Keratinocyte (primary cell): Measurements from ENCODE around the gene CRHBP. TPM values are rescaled to one million over a fixed set of nuclear protein-coding genes. Genes with fewer than 3 reads are reported as not detected.

Experiments
- DNase-seq: peaks from one replicate; pipeline ENCODE4 v3.0.0-alpha.2; 2011; ENCODE audit warnings: low read depth, missing footprints, low spot score
- FAIRE-seq: peaks from 2 replicates; lab custom pipeline; 2011; peaks lifted over from hg19 to GRCh38; lab: Jason Lieb, UNC
- H2AFZ ChIP-seq: 2 replicates; pipeline ENCODE4 v1.6.0; 2012; ENCODE audit warnings: low read length, control low read depth, inconsistent platforms; ENCODE audit not compliant: control insufficient read depth
- H3K27ac ChIP-seq: 2 replicates; pipeline ENCODE4 v1.5.1; 2011; ENCODE audit warnings: low read length; ENCODE audit not compliant: control insufficient read depth, insufficient read depth
- H3K27me3 ChIP-seq: 3 replicates; pipeline ENCODE4 v1.6.0; 2011; ENCODE audit warnings: low read length; ENCODE audit not compliant: control insufficient read depth, insufficient read depth; ENCODE audit errors: extremely low read depth
- H3K36me3 ChIP-seq, 2 experiments: 2 replicates in 1 of 2; 3 replicates in 1 of 2; pipeline ENCODE4 v1.5.1; 2011; ENCODE audit warnings: low read length in 2 of 2, mild to moderate bottlenecking in 1 of 2; ENCODE audit not compliant: control insufficient read depth in 2 of 2, insufficient read depth in 2 of 2; ENCODE audit errors: extremely low read depth in 1 of 2
- H3K4me1 ChIP-seq: 3 replicates; pipeline ENCODE4 v1.5.1; 2011; ENCODE audit warnings: low read length; ENCODE audit not compliant: control insufficient read depth, insufficient read depth; ENCODE audit errors: extremely low read depth
- H3K4me2 ChIP-seq: 3 replicates; pipeline ENCODE4 v1.6.0; 2011; ENCODE audit warnings: low read depth, low read length; ENCODE audit not compliant: control insufficient read depth, insufficient read depth; ENCODE audit errors: extremely low read depth
- H3K4me3 ChIP-seq, 3 experiments: fragments of 200-600 bp in 1 of 3; sonication (generic) in 1 of 3; 2 replicates in 2 of 3; 3 replicates in 1 of 3; pipeline ENCODE4 v1.5.1; 2011 to 2016; ENCODE audit warnings: low read length in 3 of 3, mild to moderate bottlenecking in 3 of 3, control low read depth in 2 of 3, inconsistent platforms in 1 of 3, low read depth in 1 of 3, mixed read lengths in 1 of 3, mixed run types in 1 of 3, moderate library complexity in 1 of 3; ENCODE audit not compliant: control insufficient read depth in 2 of 3, insufficient read depth in 2 of 3; ENCODE audit errors: extremely low read depth in 1 of 3
- H3K79me2 ChIP-seq: 2 replicates; pipeline ENCODE4 v1.6.0; 2012; ENCODE audit warnings: low read length; ENCODE audit not compliant: control insufficient read depth, insufficient read depth
- H3K9ac ChIP-seq: 3 replicates; pipeline ENCODE4 v1.6.0; 2011; ENCODE audit warnings: low read length; ENCODE audit not compliant: control insufficient read depth, insufficient read depth; ENCODE audit errors: extremely low read depth
- H3K9me1 ChIP-seq: 3 replicates; pipeline ENCODE4 v1.6.0; 2011; ENCODE audit warnings: low read length; ENCODE audit not compliant: control insufficient read depth, insufficient read depth; ENCODE audit errors: extremely low read depth
- H3K9me3 ChIP-seq: 2 replicates; pipeline ENCODE4 v1.5.1; 2012; ENCODE audit warnings: low read depth, low read length; ENCODE audit not compliant: control insufficient read depth
- H4K20me1 ChIP-seq: 3 replicates; pipeline ENCODE4 v1.6.0; 2011; ENCODE audit warnings: low read length; ENCODE audit not compliant: control insufficient read depth, insufficient read depth; ENCODE audit errors: extremely low read depth
- CTCF ChIP-seq, 3 experiments: IDR thresholded peaks in 1 of 3; conservative IDR thresholded peaks in 1 of 3; optimal IDR thresholded peaks in 1 of 3; 2 replicates in 2 of 3; 3 replicates in 1 of 3; pipeline versions ENCODE3 to v1.5.1; 2011; ENCODE audit warnings: low read length in 3 of 3, mild to moderate bottlenecking in 3 of 3, moderate library complexity in 2 of 3, control low read depth in 1 of 3, inconsistent platforms in 1 of 3; ENCODE audit not compliant: insufficient read depth in 2 of 3; ENCODE audit errors: extremely low read depth in 1 of 3
- EZH2 ChIP-seq: IDR thresholded peaks from one replicate; pipeline ENCODE4 v1.6.1; 2012; ENCODE audit warnings: inconsistent platforms, mild to moderate bottlenecking, low read length, moderate library complexity
- dilution Hi-C: fragments of 300-500 bp; cut with MboI; formaldehyde crosslinking; loops from one replicate; pipeline ENCODE4 v1.7.0; 2020; ENCODE audit warnings: low sequenced_read_pairs; ENCODE audit not compliant: extremely low pct_ligation_motif_present
- polyA plus RNA-seq, 5 experiments: library from polyadenylated mRNA; depleted of rRNA in 3 of 5; stranded (reverse) in 3 of 5; stranded (forward) in 1 of 5; unstranded in 1 of 5; fragments of >200 nt; gene quantifications; 1 replicate in 1 of 5; 2 replicates in 3 of 5; 3 replicates in 1 of 5; pipeline versions ENCODE4 v1.2.1 to v1.2.3, GENCODE V29; 2011 to 2012; ENCODE audit warnings: missing spikeins in 2 of 5, low read depth in 1 of 5, low replicate concordance in 1 of 5

The CRHBP gene
- polyA plus RNA-seq, 1 donor (not counting 4 experiments of a cell fraction or from before 2014, with no cell fraction given) = not detected

GRCh38 chr5:76926329-76927105 lies 26.3 kb upstream of the CRHBP start:
- H4K20me1 ChIP-seq = no peaks in the 10 kb centered on the region
- H3K9me1 ChIP-seq = no peaks in the 10 kb centered on the region
- DNase-seq (no peak), FAIRE-seq (no peak)
- no peaks in the 10 kb centered on the region for H3K79me2 ChIP-seq
- H3K9me3 ChIP-seq = no peaks in the 10 kb centered on the region
- H3K4me1 ChIP-seq = no peaks in the 10 kb centered on the region
- no peak overlapping the region for H3K9ac ChIP-seq
- H3K4me2 ChIP-seq = no peak overlapping the region
- H3K4me3 ChIP-seq = no peak overlapping the region
- no peaks in the 10 kb centered on the region for H3K27me3 ChIP-seq
- no peak for TF ChIP-seq CTCF (optimal IDR thresholded peaks at IDR 0.05 in 1 of 3, IDR thresholded peaks at IDR 0.05 in 1 of 3, conservative IDR thresholded peaks at IDR 0.05 in 1 of 3; ENCODE audit: extremely low read depth in 1 of 3, insufficient read depth in 2 of 3, low read length in 3 of 3)
- TF ChIP-seq EZH2 = no peak
- no peaks in the 10 kb centered on the region for H3K36me3 ChIP-seq
- no peak overlapping the region for H2AFZ ChIP-seq
- H3K27ac ChIP-seq = no peak overlapping the region
- dilution Hi-C loops = no loop called here

GRCh38 chr5:76927961-76928360 lies 24.9 kb upstream of the CRHBP start:
- Histone ChIP-seq H4K20me1 (no peaks in the 10 kb centered on the region), H3K4me2 (no peak overlapping the region), H3K36me3 (no peaks in the 10 kb centered on the region), H3K9me1 (no peaks in the 10 kb centered on the region), H3K79me2 (no peaks in the 10 kb centered on the region), H2AFZ (no peak overlapping the region), H3K9me3 (no peaks in the 10 kb centered on the region), H3K4me1 (no peaks in the 10 kb centered on the region), H3K27me3 (no peaks in the 10 kb centered on the region), H3K27ac (no peak overlapping the region), H3K4me3 (no peak overlapping the region), H3K9ac (no peak overlapping the region)
- dilution Hi-C loops = no loop called here
- DNase-seq = no peak
- no peak for TF ChIP-seq EZH2
- no peak for TF ChIP-seq CTCF (optimal IDR thresholded peaks at IDR 0.05 in 1 of 3, IDR thresholded peaks at IDR 0.05 in 1 of 3, conservative IDR thresholded peaks at IDR 0.05 in 1 of 3; ENCODE audit: extremely low read depth in 1 of 3, insufficient read depth in 2 of 3, low read length in 3 of 3)
- no peak for FAIRE-seq
